G401 (cell line): ENCODE results near the gene SPAST. TPM values are rescaled to one million over a fixed set of nuclear protein-coding genes. Genes with fewer than 3 reads are reported as not detected.
"Not testable (repeated sequence)": the region's sequence is repeated elsewhere in the genome, so short reads cannot be mapped to it uniquely, and the experiment has no call there.

Experiments
- DNase-seq: peaks from one replicate; pipeline ENCODE4 v3.0.0-alpha.2; 2015; ENCODE audit warnings: low spot score
- in situ Hi-C: cut with HindIII; loops from 2 replicates; pipeline ENCODE4 v1.10.0; 2016; ENCODE audit warnings: low sequenced_read_pairs, mixed read lengths
- total RNA-seq: library from RNA; depleted of rRNA; stranded (reverse); fragments of >200 nt; shearing (Covaris generic); gene quantifications from 2 replicates; pipeline ENCODE4 v1.2.3, GENCODE V29; 2014

The SPAST gene
- total RNA-seq, 1 experiment from 2014 or later = 52.9 TPM

- in situ Hi-C loops = no loop called here
- no peak for DNase-seq
Measured at GRCh38 chr2:32119161-32119560, 55.8 kb downstream of the SPAST start.

GRCh38 chr2:32124660-32125059, 61.3 kb downstream of the SPAST start:
- DNase-seq = no peak
- in situ Hi-C loops = no loop called here

- no peak for DNase-seq
- in situ Hi-C loops = no loop called here
Measured at GRCh38 chr2:32128636-32129035, 65.3 kb downstream of the SPAST start.

- in situ Hi-C loops = no loop called here
- DNase-seq = no peak
Measured at GRCh38 chr2:32129086-32129485, 65.7 kb downstream of the SPAST start.

- in situ Hi-C loops = no loop called here
- DNase-seq = peak; percentile 27
Measured at GRCh38 chr2:32135409-32135808, 72.1 kb downstream of the SPAST start.

- in situ Hi-C loops = no loop called here
- no peak for DNase-seq
Measured at GRCh38 chr2:32136097-32136496, 72.7 kb downstream of the SPAST start.

GRCh38 chr2:32151544-32151943, 88.2 kb downstream of the SPAST start:
- in situ Hi-C loops, DNase-seq: not testable (repeated sequence)

- in situ Hi-C loops = no loop called here
- DNase-seq = no peak
Measured at GRCh38 chr2:32159678-32160077, 96.3 kb downstream of the SPAST start.

- in situ Hi-C loops = no loop called here
- DNase-seq = no peak
Measured at GRCh38 chr2:32161296-32161695, 97.9 kb downstream of the SPAST start.

- in situ Hi-C loops, DNase-seq: not testable (repeated sequence)
Measured at GRCh38 chr2:32164254-32164653, 100.9 kb downstream of the SPAST start.

GRCh38 chr2:32165027-32165347, 101.6 kb downstream of the SPAST start:
- in situ Hi-C loops, DNase-seq: not testable (repeated sequence)

- in situ Hi-C loops = no loop called here
- no peak for DNase-seq
Measured at GRCh38 chr2:32166115-32166574, 102.8 kb downstream of the SPAST start.

- in situ Hi-C loops = no loop called here
- DNase-seq = no peak
Measured at GRCh38 chr2:32168513-32168912, 105.2 kb downstream of the SPAST start.

GRCh38 chr2:32172870-32173269, 109.5 kb downstream of the SPAST start:
- DNase-seq = no peak
- in situ Hi-C loops = no loop called here

GRCh38 chr2:32182667-32183066, 119.3 kb downstream of the SPAST start:
- in situ Hi-C loops = no loop called here
- no peak for DNase-seq

- DNase-seq = no peak
- in situ Hi-C loops = no loop called here
Measured at GRCh38 chr2:32189011-32189410, 125.7 kb downstream of the SPAST start.

GRCh38 chr2:32192418-32192817, 129.1 kb downstream of the SPAST start:
- in situ Hi-C loops = no loop called here
- DNase-seq = no peak

- no peak for DNase-seq
- in situ Hi-C loops = no loop called here
Measured at GRCh38 chr2:32200814-32201213, 137.5 kb downstream of the SPAST start.

GRCh38 chr2:32203428-32203827, 140.1 kb downstream of the SPAST start:
- DNase-seq, in situ Hi-C loops: not testable (repeated sequence)
